GM23248 (cell line): ENCODE measurements around the gene SRRM5. TPM values are rescaled to one million over a fixed set of nuclear protein-coding genes. Genes with fewer than 3 reads are reported as not detected.

ENCODE experiments used
- DNase-seq: peaks from one replicate; pipeline ENCODE4 v3.0.0-alpha.2; 2015
- H2AFZ ChIP-seq: fragments of 200-600 bp; sonication (generic); 2 replicates; pipeline ENCODE4 v1.6.1; 2016; ENCODE audit warnings: antibody characterized with exemption
- H3F3A ChIP-seq: fragments of 200-600 bp; sonication (generic); 2 replicates; pipeline ENCODE4 v1.6.1; 2016; ENCODE audit warnings: mild to moderate bottlenecking, antibody characterized with exemption, mixed run types; ENCODE audit not compliant: insufficient read depth
- H3K27ac ChIP-seq: fragments of 200-600 bp; sonication (generic); 2 replicates; pipeline ENCODE4 v1.5.1; 2016; ENCODE audit warnings: mild to moderate bottlenecking
- H3K27me3 ChIP-seq: fragments of 200-600 bp; sonication (generic); replicated peaks from 2 replicates; pipeline ENCODE4 v1.6.1; 2016; ENCODE audit warnings: mild to moderate bottlenecking; ENCODE audit not compliant: insufficient read depth
- H3K36me3 ChIP-seq: fragments of 200-600 bp; sonication (generic); 2 replicates; pipeline ENCODE4 v1.6.1; 2016; ENCODE audit warnings: low read depth, mild to moderate bottlenecking
- H3K4me1 ChIP-seq: fragments of 200-600 bp; sonication (generic); 2 replicates; pipeline ENCODE4 v1.6.1; 2016; ENCODE audit warnings: mild to moderate bottlenecking; ENCODE audit not compliant: insufficient read depth
- H3K4me2 ChIP-seq: fragments of 200-600 bp; sonication (generic); one replicate; pipeline ENCODE4 v1.6.1; 2016; ENCODE audit warnings: mild to moderate bottlenecking; ENCODE audit not compliant: unreplicated experiment
- H3K4me3 ChIP-seq: fragments of 200-600 bp; sonication (generic); 2 replicates; pipeline ENCODE4 v1.5.1; 2016; ENCODE audit warnings: mild to moderate bottlenecking
- H3K79me2 ChIP-seq: fragments of 200-600 bp; sonication (generic); 2 replicates; pipeline ENCODE4 v1.6.1; 2016; ENCODE audit warnings: mild to moderate bottlenecking; ENCODE audit not compliant: insufficient read depth
- H3K9ac ChIP-seq: fragments of 200-600 bp; sonication (generic); 2 replicates; pipeline ENCODE4 v1.6.1; 2016; ENCODE audit warnings: mild to moderate bottlenecking
- H3K9me2 ChIP-seq: fragments of 200-600 bp; sonication (generic); 2 replicates; pipeline ENCODE4 v1.6.1; 2016; ENCODE audit warnings: mixed run types, mild to moderate bottlenecking, moderate library complexity; ENCODE audit not compliant: insufficient read depth
- H3K9me3 ChIP-seq: fragments of 200-600 bp; sonication (generic); one replicate; pipeline ENCODE4 v1.6.1; 2017; ENCODE audit warnings: low read depth
- H4K20me1 ChIP-seq: fragments of 200-600 bp; sonication (generic); 2 replicates; pipeline ENCODE4 v1.6.0; 2016; ENCODE audit not compliant: insufficient read depth
- EZH2 ChIP-seq: fragments of 200-600 bp; sonication (generic); IDR thresholded peaks from 2 replicates; pipeline ENCODE4 v1.6.1; 2018; ENCODE audit warnings: antibody characterized with exemption, mild to moderate bottlenecking; ENCODE audit not compliant: insufficient read depth, poor library complexity, severe bottlenecking
- EZH2phosphoT487 ChIP-seq: fragments of 200-600 bp; sonication (generic); IDR thresholded peaks from 2 replicates; pipeline ENCODE4 v1.6.1; 2018; ENCODE audit warnings: antibody characterized with exemption, moderate library complexity, mild to moderate bottlenecking, low read depth; ENCODE audit not compliant: insufficient read depth
- WGBS, 2 experiments: methylation state at CpG; one replicate each; pipeline ENCODE4 v1.1.6; 2015 to 2017; ENCODE audit warnings: low lambda C conversion rate in 2 of 2, low coverage in 1 of 2; ENCODE audit errors: missing lambda C conversion rate in 2 of 2; 5-methylcytosine and 5-hydroxymethylcytosine counted together
- in situ Hi-C: fragments of 300-500 bp; cut with MboI; formaldehyde crosslinking; loops from 2 replicates; pipeline ENCODE4 v1.15.0; 2020
- polyA plus RNA-seq: library from polyadenylated mRNA; unstranded; fragments of >200 nt; fragmentation: Nextera tagmentation; extraction: Ambion mirVana; gene quantifications from 2 replicates; pipeline ENCODE4 v1.2.1, GENCODE V29; 2016
- total RNA-seq: library from RNA; depleted of rRNA; stranded (reverse); fragments of >200 nt; shearing (Covaris generic); gene quantifications from 2 replicates; pipeline ENCODE4 v1.2.3, GENCODE V29; 2014

SRRM5 gene
- total and polyA plus RNA-seq, 2 experiments from 2014 or later, result not detected

DNA sequence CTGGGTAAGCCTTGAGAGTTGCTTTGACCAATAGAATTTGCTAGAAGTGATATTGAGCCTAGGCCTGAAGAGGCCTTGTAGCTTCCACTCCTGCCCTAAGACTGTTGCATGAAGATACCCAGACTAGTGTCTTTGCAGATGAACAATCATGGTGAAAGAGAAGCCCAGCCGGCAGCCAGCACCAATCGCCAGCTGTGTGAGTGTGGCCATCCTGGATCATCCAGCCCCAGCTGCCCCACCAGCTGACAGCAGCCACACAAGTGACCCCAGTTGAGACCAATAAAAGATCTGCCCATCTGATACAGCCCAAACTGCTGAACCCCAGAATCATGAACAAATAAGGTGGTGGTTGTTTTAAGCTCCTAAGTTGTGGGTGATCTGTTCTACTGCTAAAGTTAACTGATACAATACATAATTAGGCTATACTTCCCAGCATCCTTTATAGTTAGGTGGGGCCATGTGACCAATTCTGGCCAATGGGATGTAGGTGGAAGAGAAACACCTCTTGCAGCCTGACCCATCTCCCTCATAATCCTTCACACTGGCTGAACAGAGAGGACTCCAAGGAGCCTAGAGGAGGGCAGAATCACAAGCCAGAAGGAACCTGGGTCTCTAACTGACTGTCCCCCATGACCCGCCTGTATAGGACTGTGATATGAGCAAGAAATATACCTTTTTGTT, 16.9 kb downstream of the SRRM5 start:
- no peak overlapping the region for H3K4me2 ChIP-seq
- no peak overlapping the region for H3K4me3 ChIP-seq
- DNase-seq, result no peak
- no peaks in the 10 kb centered on the region for H3K9me3 ChIP-seq
- H3K36me3 ChIP-seq, result no peaks in the 10 kb centered on the region
- no peak overlapping the region for H2AFZ ChIP-seq
- H3F3A ChIP-seq, result no peaks in the 10 kb centered on the region
- no peaks in the 10 kb centered on the region for H4K20me1 ChIP-seq
- H3K27ac ChIP-seq, result no peak overlapping the region
- no peaks in the 10 kb centered on the region for H3K9me2 ChIP-seq
- in situ Hi-C loops, result no loop called here
- WGBS, 2 experiments, result 58 to 64% methylated on average over 3 of the region's 3 CpGs
- H3K27me3 ChIP-seq, result 0 out of 2 replicates have a peak, but pooled peaks cover 7% of the 10 kb centered on the region
- no peak overlapping the region for H3K9ac ChIP-seq
- no peaks in the 10 kb centered on the region for H3K4me1 ChIP-seq
- TF ChIP-seq EZH2phosphoT487, result no peak
- TF ChIP-seq EZH2, result no peak
- no peaks in the 10 kb centered on the region for H3K79me2 ChIP-seq

DNA sequence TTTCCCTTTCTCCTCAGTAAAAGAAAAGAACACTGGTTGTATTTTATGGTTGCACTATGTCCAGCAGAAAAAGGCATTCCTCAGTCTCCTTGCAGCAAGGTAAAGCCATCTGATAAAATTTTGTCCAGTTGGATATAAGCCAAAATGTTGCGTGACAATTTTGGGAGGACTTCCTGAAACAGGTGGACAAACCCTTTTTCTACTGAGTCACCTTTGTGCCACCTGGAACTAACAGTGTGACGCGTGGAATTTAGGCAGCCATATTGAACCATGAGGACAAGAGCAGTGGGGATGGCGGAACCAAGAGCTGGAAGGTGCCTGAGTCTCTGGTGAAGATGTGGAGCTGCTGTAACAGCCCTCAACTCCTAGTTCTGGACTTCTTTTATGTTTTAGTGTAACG, 19.6 kb downstream of the SRRM5 start:
- H3K27me3 ChIP-seq, result 0 out of 2 replicates have a peak, but pooled peaks cover 7% of the 10 kb centered on the region
- H3K4me2 ChIP-seq, result no peak overlapping the region
- DNase-seq, result no peak
- WGBS, 2 experiments, result 53 to 62% methylated on average over 5 of the region's 5 CpGs
- H3K9ac ChIP-seq, result no peak overlapping the region
- H4K20me1 ChIP-seq, result no peaks in the 10 kb centered on the region
- no peaks in the 10 kb centered on the region for H3K36me3 ChIP-seq
- no peaks in the 10 kb centered on the region for H3F3A ChIP-seq
- in situ Hi-C loops, result no loop called here
- no peaks in the 10 kb centered on the region for H3K9me2 ChIP-seq
- H3K4me1 ChIP-seq, result peaks cover 15% of the 10 kb centered on the region
- H3K9me3 ChIP-seq, result no peaks in the 10 kb centered on the region
- H3K27ac ChIP-seq, result no peak overlapping the region
- TF ChIP-seq EZH2 (no peak), EZH2phosphoT487 (no peak)
- no peak overlapping the region for H3K4me3 ChIP-seq
- no peaks in the 10 kb centered on the region for H3K79me2 ChIP-seq
- H2AFZ ChIP-seq, result no peak overlapping the region

DNA sequence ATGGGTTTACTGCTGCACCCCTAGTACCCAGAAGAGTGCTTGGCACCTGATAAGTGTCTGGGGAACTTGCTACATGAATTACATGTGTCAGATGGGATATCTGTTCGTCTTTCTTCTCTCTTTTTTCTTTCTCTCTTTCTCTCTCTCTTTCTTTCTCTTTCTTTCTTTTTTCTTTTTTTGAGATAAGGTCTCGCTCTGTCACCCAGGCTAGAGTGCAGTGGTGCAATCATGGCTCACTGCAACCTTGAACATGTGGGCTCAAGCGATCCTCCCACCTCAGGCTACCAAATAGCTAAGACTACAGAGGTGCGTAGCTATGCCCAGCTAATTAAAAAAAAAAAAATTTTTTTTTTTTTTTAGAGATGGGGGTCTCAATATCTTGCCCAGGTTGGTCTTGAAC, 21.6 kb downstream of the SRRM5 start:
- in situ Hi-C loops, result no loop called here
- no peak overlapping the region for H3K27ac ChIP-seq
- peaks cover 13% of the 10 kb centered on the region for H3K27me3 ChIP-seq
- no peaks in the 10 kb centered on the region for H3K9me2 ChIP-seq
- H3K36me3 ChIP-seq, result no peaks in the 10 kb centered on the region
- H3K4me2 ChIP-seq, result no peak overlapping the region
- TF ChIP-seq EZH2phosphoT487, result no peak
- no peak for TF ChIP-seq EZH2
- no peak overlapping the region for H2AFZ ChIP-seq
- H3K9me3 ChIP-seq, result no peaks in the 10 kb centered on the region
- H3K4me3 ChIP-seq, result no peak overlapping the region
- H3K4me1 ChIP-seq, result peaks cover 15% of the 10 kb centered on the region
- 77 to 78% methylated on average over 4 of the region's 4 CpGs for WGBS, 2 experiments
- DNase-seq, result no peak
- H3F3A ChIP-seq, result 0 out of 2 replicates have a peak, but pooled peaks cover 10% of the 10 kb centered on the region
- H3K79me2 ChIP-seq, result no peaks in the 10 kb centered on the region
- no peak overlapping the region for H3K9ac ChIP-seq
- no peaks in the 10 kb centered on the region for H4K20me1 ChIP-seq

DNA sequence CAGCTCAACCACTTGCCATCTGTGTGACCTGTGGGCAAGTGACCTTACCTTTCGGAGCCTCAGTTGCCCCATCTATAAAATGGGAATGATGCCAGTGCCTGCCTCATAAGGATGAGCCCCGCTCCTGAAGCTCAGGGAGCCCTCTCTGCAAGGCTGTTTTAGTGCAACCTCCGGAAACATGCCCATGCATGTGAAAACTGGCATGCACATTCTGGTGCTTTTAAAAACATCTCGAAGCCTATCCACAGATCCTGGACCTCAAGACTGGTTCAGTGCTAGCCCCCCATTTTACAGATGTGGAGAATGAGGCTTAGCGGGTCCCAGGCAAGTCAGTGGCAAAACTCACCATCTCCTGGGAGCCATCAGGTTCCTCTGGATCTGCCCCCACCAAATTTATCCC, 22.2 kb downstream of the SRRM5 start:
- peaks cover 19% of the 10 kb centered on the region for H3K27me3 ChIP-seq
- in situ Hi-C loops, result no loop called here
- no peaks in the 10 kb centered on the region for H3K9me3 ChIP-seq
- H3K9ac ChIP-seq, result no peak overlapping the region
- H3K4me3 ChIP-seq, result no peak overlapping the region
- no peaks in the 10 kb centered on the region for H3K36me3 ChIP-seq
- no peaks in the 10 kb centered on the region for H3K9me2 ChIP-seq
- H3K4me2 ChIP-seq, result no peak overlapping the region
- no peaks in the 10 kb centered on the region for H4K20me1 ChIP-seq
- WGBS, 2 experiments, result 52 to 53% methylated on average over 5 of the region's 5 CpGs
- TF ChIP-seq EZH2 (no peak), EZH2phosphoT487 (no peak)
- H2AFZ ChIP-seq, result no peak overlapping the region
- DNase-seq, result no peak
- H3K79me2 ChIP-seq, result no peaks in the 10 kb centered on the region
- no peak overlapping the region for H3K27ac ChIP-seq
- peaks cover 15% of the 10 kb centered on the region for H3K4me1 ChIP-seq
- H3F3A ChIP-seq, result 0 out of 2 replicates have a peak, but pooled peaks cover 10% of the 10 kb centered on the region
